BJ (cell line): ENCODE results near the gene CADM4. TPM values are rescaled to one million over a fixed set of nuclear protein-coding genes. Genes with fewer than 3 reads are reported as not detected.
A peak's percentile ranks its signal among the peaks of the same experiment; 100 is the strongest.

Experiments
- CTCF ChIA-PET: fragments of 350-600 bp; formaldehyde crosslinking; extraction: SDS; loops from one replicate; lab custom pipeline; 2021; ENCODE audit warnings: antibody characterized with exemption, inconsistent platforms; lab: Yijun Ruan, JAX
- POLR2A ChIA-PET: fragments of 300-600 bp; sonication (Branson Sonifier 250); formaldehyde crosslinking; extraction: SDS; loops from one replicate; lab custom pipeline; 2021; ENCODE audit warnings: antibody characterized with exemption; lab: Charles Lee
- DNase-seq: peaks from one replicate; pipeline ENCODE4 v3.0.0-alpha.2; 2011; ENCODE audit warnings: low read depth
- H3K27me3 ChIP-seq: 2 replicates; pipeline ENCODE4 v1.6.0; 2011; ENCODE audit warnings: low read length; ENCODE audit not compliant: control insufficient read depth, insufficient read depth
- H3K36me3 ChIP-seq: 2 replicates; pipeline ENCODE4 v1.5.1; 2011; ENCODE audit warnings: low read length; ENCODE audit not compliant: control insufficient read depth, insufficient read depth
- H3K4me3 ChIP-seq: 2 replicates; pipeline ENCODE4 v1.5.1; 2011; ENCODE audit warnings: low read depth, mild to moderate bottlenecking, control low read depth, low read length
- polyA plus RNA-seq: library from polyadenylated mRNA; depleted of rRNA; stranded (reverse); fragments of >200 nt; gene quantifications from 2 replicates; pipeline ENCODE4 v1.2.3, GENCODE V29; 2011
- TF ChIP-seq, protein P1 (sequence below): IDR thresholded peaks from 2 replicates; pipeline ENCODE4 v1.5.1; 2011; ENCODE audit warnings: low read depth, mild to moderate bottlenecking, control low read depth, inconsistent platforms, low read length, moderate library complexity; ENCODE audit not compliant: insufficient read depth

Gene CADM4
- polyA plus RNA-seq, 1 experiment = 1.7 TPM

GRCh38 chr19:43672061-43672679, 32.5 kb upstream of the CADM4 start:
- H3K36me3 ChIP-seq = peaks cover 3% of the 10 kb centered on the region
- TF ChIP-seq, protein P1, sequence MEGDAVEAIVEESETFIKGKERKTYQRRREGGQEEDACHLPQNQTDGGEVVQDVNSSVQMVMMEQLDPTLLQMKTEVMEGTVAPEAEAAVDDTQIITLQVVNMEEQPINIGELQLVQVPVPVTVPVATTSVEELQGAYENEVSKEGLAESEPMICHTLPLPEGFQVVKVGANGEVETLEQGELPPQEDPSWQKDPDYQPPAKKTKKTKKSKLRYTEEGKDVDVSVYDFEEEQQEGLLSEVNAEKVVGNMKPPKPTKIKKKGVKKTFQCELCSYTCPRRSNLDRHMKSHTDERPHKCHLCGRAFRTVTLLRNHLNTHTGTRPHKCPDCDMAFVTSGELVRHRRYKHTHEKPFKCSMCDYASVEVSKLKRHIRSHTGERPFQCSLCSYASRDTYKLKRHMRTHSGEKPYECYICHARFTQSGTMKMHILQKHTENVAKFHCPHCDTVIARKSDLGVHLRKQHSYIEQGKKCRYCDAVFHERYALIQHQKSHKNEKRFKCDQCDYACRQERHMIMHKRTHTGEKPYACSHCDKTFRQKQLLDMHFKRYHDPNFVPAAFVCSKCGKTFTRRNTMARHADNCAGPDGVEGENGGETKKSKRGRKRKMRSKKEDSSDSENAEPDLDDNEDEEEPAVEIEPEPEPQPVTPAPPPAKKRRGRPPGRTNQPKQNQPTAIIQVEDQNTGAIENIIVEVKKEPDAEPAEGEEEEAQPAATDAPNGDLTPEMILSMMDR = no peak
- ChIA-PET CTCF (interaction anchor here (1.0 to 1.4 kb wide), 2 partner anchors 22 to 50 kb away, joined by 3 read pairs; no protein-coding TSS in a partner anchor), POLR2A (no interaction called here)
- no peak for DNase-seq
- H3K27me3 ChIP-seq = no peaks in the 10 kb centered on the region
- no peak overlapping the region for H3K4me3 ChIP-seq

DNA sequence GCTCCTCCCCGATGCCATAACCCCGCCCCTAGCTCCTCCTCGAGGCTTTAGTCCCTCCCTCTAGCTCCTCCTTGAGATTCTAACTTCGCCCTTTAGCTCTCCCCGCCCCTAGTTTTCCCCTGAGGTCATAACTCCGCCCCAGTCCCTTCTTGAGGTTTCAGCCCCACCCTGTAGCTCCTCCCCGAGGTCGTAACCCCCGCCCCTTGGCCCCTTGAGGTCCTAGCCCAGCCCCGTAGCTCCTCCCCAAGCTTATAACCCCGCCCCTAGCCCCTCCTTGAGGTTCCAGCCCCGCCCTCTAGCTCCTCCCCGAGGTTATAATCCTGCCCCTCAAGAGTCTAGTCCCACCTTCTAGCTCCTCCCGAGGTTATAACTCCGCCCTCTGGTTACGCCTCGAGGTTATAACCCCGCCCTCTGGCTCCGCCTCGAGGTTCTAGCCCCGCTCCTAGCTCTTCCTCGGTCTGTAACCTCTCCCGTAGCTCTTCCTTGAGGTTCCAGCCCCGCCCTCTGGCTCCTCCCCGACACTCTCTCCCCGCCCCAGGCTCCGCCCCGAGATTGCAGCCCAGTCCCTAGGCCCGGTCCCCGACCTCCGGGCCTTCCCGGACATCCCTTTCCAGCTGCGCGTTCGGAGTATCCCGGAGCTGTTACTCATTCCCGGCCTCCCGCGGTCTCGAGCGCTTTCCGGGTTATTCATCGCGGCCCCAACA, 28.9 kb upstream of the CADM4 start:
- no peaks in the 10 kb centered on the region for H3K27me3 ChIP-seq
- TF ChIP-seq, protein P1 = no peak
- H3K36me3 ChIP-seq = peaks cover 18% of the 10 kb centered on the region
- H3K4me3 ChIP-seq = peak overlapping the region; percentile 86
- peak; percentile 97 for DNase-seq
- POLR2A ChIA-PET = interaction anchor here (0.5 to 1.1 kb wide), 9 partner anchors 9 to 1208 kb away, joined by 3 to 6 read pairs (median 4); partner anchors contain the start of gene ZNF404
- CTCF ChIA-PET = interaction anchor here (0.7 to 1.3 kb wide), 7 partner anchors 21 to 141 kb away, joined by 3 to 5 read pairs (median 3); no protein-coding TSS in a partner anchor

- H3K27me3 ChIP-seq = no peaks in the 10 kb centered on the region
- peaks cover 20% of the 10 kb centered on the region for H3K36me3 ChIP-seq
- DNase-seq = no peak
- ChIA-PET CTCF (interaction anchor here (0.8 to 1.3 kb wide), 4 partner anchors 32 to 142 kb away, joined by 3 to 4 read pairs (median 3); no protein-coding TSS in a partner anchor), POLR2A (interaction anchor here (0.6 to 1.1 kb wide), 5 partner anchors 9 to 126 kb away, joined by 3 to 6 read pairs (median 4); no protein-coding TSS in a partner anchor)
- TF ChIP-seq, protein P1 = no peak
- peak overlapping the region; percentile 39 for H3K4me3 ChIP-seq
Observed at GRCh38 chr19:43667876-43668405, 28.3 kb upstream of the CADM4 start.

DNA sequence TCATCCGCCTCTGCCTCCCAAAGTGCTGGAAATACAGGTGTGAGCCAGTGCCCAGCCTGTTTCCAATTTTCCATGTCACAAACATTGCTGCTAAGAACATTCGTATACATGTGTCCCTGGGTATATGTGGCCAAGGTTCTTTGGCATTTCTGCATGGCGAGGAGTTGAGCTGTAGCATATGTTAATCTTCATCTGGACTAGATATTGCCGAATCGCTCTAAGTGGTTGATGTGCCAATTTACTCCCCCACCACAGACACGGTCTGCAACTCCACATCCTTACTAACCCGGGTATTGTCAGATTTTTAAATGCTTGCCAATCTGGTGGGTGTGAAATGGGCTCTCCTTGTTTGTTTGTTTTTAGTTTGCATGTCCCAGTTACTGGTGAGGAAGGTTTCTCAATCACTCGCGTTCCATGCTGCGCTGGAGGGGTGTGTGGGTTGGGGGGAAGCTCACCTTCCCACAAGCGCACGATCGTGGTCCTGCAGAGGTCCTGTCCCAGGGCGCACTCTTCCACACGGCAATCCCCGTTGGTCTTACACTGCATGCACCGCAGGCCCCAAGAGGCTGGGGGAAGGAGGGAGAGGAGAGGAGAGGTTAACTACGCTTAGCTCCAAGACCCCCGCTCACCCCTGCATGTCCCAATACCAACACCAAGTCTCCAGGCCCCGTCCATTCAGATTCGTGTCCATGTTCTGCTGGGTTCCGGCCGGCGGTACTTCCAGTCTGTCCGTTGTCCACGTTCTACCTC, 27.7 kb upstream of the CADM4 start:
- TF ChIP-seq, protein P1 = no peak
- DNase-seq = no peak
- ChIA-PET POLR2A (no interaction called here), CTCF (interaction anchor here (0.6 kb wide), 1 partner anchor 16 kb away, joined by 3 read pairs; no protein-coding TSS in a partner anchor)
- peaks cover 21% of the 10 kb centered on the region for H3K36me3 ChIP-seq
- H3K4me3 ChIP-seq = peak overlapping the region; percentile 39
- no peaks in the 10 kb centered on the region for H3K27me3 ChIP-seq
